HCT116 (cell line): ENCODE results near the gene RIC8B. TPM values are rescaled to one million over a fixed set of nuclear protein-coding genes. Genes with fewer than 3 reads are reported as not detected.

ENCODE experiments used
- ATAC-seq: fragments of 200-7000 bp; cut with Tn5 transposase; 2 replicates; pipeline ENCODE4 v1.9.1; 2020; ENCODE audit warnings: mild to moderate bottlenecking, moderate library complexity
- BruUV-seq: library from RNA; stranded (reverse); fragments of 400-500 nt; replicated peaks from 2 replicates; lab custom pipeline; 2021; lab: Mats Ljungman, UMichigan
- CTCF ChIA-PET: fragments of 300-600 bp; sonication (Branson Sonifier 250); formaldehyde crosslinking; loops from one replicate; lab custom pipeline; 2021; ENCODE audit warnings: antibody characterized with exemption; lab: Charles Lee
- POLR2A ChIA-PET: fragments of 300-600, 350-600 bp; sonication (Branson Sonifier 250); formaldehyde crosslinking; loops from one replicate; lab custom pipeline; 2021; ENCODE audit warnings: antibody characterized with exemption; lab: Charles Lee
- RAD21 ChIA-PET, 2 experiments: fragments of 300-600 bp; sonication (Branson Sonifier 250); formaldehyde crosslinking; loops; one replicate each; lab custom pipeline; 2023; ENCODE audit warnings: low total read pairs in 2 of 2; ENCODE audit not compliant: uncharacterized antibody in 2 of 2, unreplicated experiment in 2 of 2, low non-redundant PET in 1 of 2; lab: Charles Lee
- DNase-seq: peaks from one replicate; pipeline ENCODE4 v3.0.0-alpha.2; 2010; ENCODE audit warnings: low read depth, low spot score
- H2AFZ ChIP-seq: fragments of 200-600 bp; shearing (Covaris generic), sonication (generic); 2 replicates; pipeline ENCODE4 v1.6.1; 2017; ENCODE audit warnings: low read depth, mixed run types, mixed read lengths, antibody characterized with exemption, low read length; ENCODE audit not compliant: poor library complexity, severe bottlenecking
- H3K27ac ChIP-seq: 2 replicates; pipeline ENCODE4 v1.5.1; 2012; ENCODE audit warnings: low read depth, low read length
- H3K27me3 ChIP-seq: fragments of 200-600 bp; sonication (generic); 2 replicates; pipeline ENCODE4 v1.6.1; 2016; ENCODE audit warnings: mixed run types, low read length, mixed read lengths; ENCODE audit not compliant: insufficient read depth
- H3K36me3 ChIP-seq, 2 experiments: fragments of 200-500 bp in 1 of 2; fragments of 200-600 bp in 1 of 2; sonication (Bioruptor generic) in 1 of 2; sonication (generic) in 1 of 2; 2 replicates each; pipeline versions ENCODE4 v1.5.1 to v1.6.1; 2014 to 2016; ENCODE audit warnings: low read length in 2 of 2, inconsistent platforms in 1 of 2, mixed read lengths in 1 of 2, mixed run types in 1 of 2; ENCODE audit not compliant: insufficient read depth in 2 of 2, control insufficient read depth in 1 of 2
- H3K4me1 ChIP-seq, 2 experiments: fragments of 200-600 bp in 1 of 2; sonication (generic) in 1 of 2; 2 replicates each; pipeline versions ENCODE4 v1.5.1 to v1.6.1; 2012 to 2017; ENCODE audit warnings: low read length in 2 of 2, inconsistent platforms in 1 of 2, mild to moderate bottlenecking in 1 of 2, mixed read lengths in 1 of 2, mixed run types in 1 of 2, moderate library complexity in 1 of 2; ENCODE audit not compliant: insufficient read depth in 2 of 2, control insufficient read depth in 1 of 2
- H3K4me2 ChIP-seq: fragments of 200-600 bp; sonication (generic); 2 replicates; pipeline ENCODE4 v1.6.1; 2017; ENCODE audit warnings: mixed run types, low read length, mixed read lengths
- H3K4me3 ChIP-seq, 2 experiments: fragments of 200-600 bp in 1 of 2; sonication (generic) in 1 of 2; replicated peaks in 1 of 2; 2 replicates each; pipeline ENCODE4 v1.5.1; 2011 to 2016; ENCODE audit warnings: low read length in 2 of 2, control low read depth in 1 of 2, low read depth in 1 of 2, mild to moderate bottlenecking in 1 of 2, mixed read lengths in 1 of 2, mixed run types in 1 of 2
- H3K79me2 ChIP-seq: fragments of 200-600 bp; sonication (generic); 2 replicates; pipeline ENCODE4 v1.6.1; 2017; ENCODE audit warnings: mild to moderate bottlenecking, mixed run types, low read length, moderate library complexity, mixed read lengths; ENCODE audit not compliant: insufficient read depth
- H3K9ac ChIP-seq: fragments of 200-600 bp; sonication (generic); 2 replicates; pipeline ENCODE4 v1.6.1; 2016; ENCODE audit warnings: low read length, mixed read lengths
- H3K9me2 ChIP-seq: fragments of 200-600 bp; sonication (generic), shearing (Covaris generic); 2 replicates; pipeline ENCODE4 v1.6.1; 2017; ENCODE audit warnings: mixed run types, mild to moderate bottlenecking, moderate library complexity; ENCODE audit not compliant: insufficient read depth
- H3K9me3 ChIP-seq, 2 experiments: fragments of 200-500 bp in 1 of 2; fragments of 200-600 bp in 1 of 2; sonication (Bioruptor generic) in 1 of 2; sonication (generic) in 1 of 2; 2 replicates each; pipeline ENCODE4 v1.6.1; 2014 to 2017; ENCODE audit warnings: low read length in 2 of 2, mixed read lengths in 2 of 2, inconsistent platforms in 1 of 2, low read depth in 1 of 2, mild to moderate bottlenecking in 1 of 2, mixed run types in 1 of 2, moderate library complexity in 1 of 2; ENCODE audit not compliant: control insufficient read depth in 1 of 2, insufficient read depth in 1 of 2
- H4K20me1 ChIP-seq: fragments of 200-600 bp; sonication (generic), shearing (Covaris generic); 2 replicates; pipeline ENCODE4 v1.6.1; 2017; ENCODE audit warnings: mixed run types, mild to moderate bottlenecking, moderate library complexity; ENCODE audit not compliant: insufficient read depth
- ATF3 ChIP-seq: IDR thresholded peaks from 2 replicates; pipeline ENCODE4 v1.6.1; 2012
- CBX3 ChIP-seq: IDR thresholded peaks from 2 replicates; pipeline ENCODE4 v1.6.1; 2012; ENCODE audit warnings: low read depth
- CEBPB ChIP-seq: IDR thresholded peaks from 2 replicates; pipeline ENCODE4 v1.6.1; 2012; ENCODE audit warnings: low read depth
- CTCF ChIP-seq, 3 experiments: fragments of 200-600 bp in 1 of 3; sonication (generic) in 1 of 3; IDR thresholded peaks in 2 of 3; conservative IDR thresholded peaks in 1 of 3; 2 replicates each; pipeline ENCODE4 v1.5.1; 2012 to 2017; ENCODE audit warnings: low read depth in 2 of 3, low read length in 2 of 3, antibody characterized with exemption in 1 of 3, borderline replicate concordance in 1 of 3, control low read depth in 1 of 3, mild to moderate bottlenecking in 1 of 3, mixed read lengths in 1 of 3, mixed run types in 1 of 3, moderate library complexity in 1 of 3; ENCODE audit not compliant: insufficient read depth in 1 of 3
- ELF1 ChIP-seq: IDR thresholded peaks from 2 replicates; pipeline ENCODE4 v1.6.1; 2012; ENCODE audit warnings: low read depth, borderline replicate concordance
- EZH2 ChIP-seq: fragments of 200-600 bp; sonication (generic); IDR thresholded peaks from 2 replicates; pipeline ENCODE4 v1.6.1; 2017; ENCODE audit warnings: antibody characterized with exemption, mixed run types
- EZH2phosphoT487 ChIP-seq: fragments of 200-600 bp; IDR thresholded peaks from 2 replicates; pipeline ENCODE4 v1.6.1; 2018; ENCODE audit warnings: antibody characterized with exemption, borderline replicate concordance
- JUND ChIP-seq: IDR thresholded peaks from 2 replicates; pipeline ENCODE4 v1.6.1; 2012
- MAX ChIP-seq: IDR thresholded peaks from 2 replicates; pipeline ENCODE4 v1.6.1; 2012
- POLR2AphosphoS5 ChIP-seq: IDR thresholded peaks from 2 replicates; pipeline ENCODE4 v1.6.1; 2011; ENCODE audit warnings: mild to moderate bottlenecking, low read depth, low read length, moderate library complexity
- REST ChIP-seq: IDR thresholded peaks from 2 replicates; pipeline ENCODE4 v1.6.1; 2012; ENCODE audit warnings: low read depth
- SIN3A ChIP-seq: IDR thresholded peaks from 2 replicates; pipeline ENCODE4 v1.6.1; 2012; ENCODE audit warnings: low read depth
- SP1 ChIP-seq: IDR thresholded peaks from 2 replicates; pipeline ENCODE4 v1.6.1; 2012; ENCODE audit warnings: low read depth
- SRF ChIP-seq: IDR thresholded peaks from 2 replicates; pipeline ENCODE4 v1.6.1; 2012; ENCODE audit warnings: low read depth
- TCF7L2 ChIP-seq: IDR thresholded peaks from 2 replicates; pipeline ENCODE4 v1.7.0; 2011; ENCODE audit warnings: borderline replicate concordance, inconsistent platforms; ENCODE audit not compliant: insufficient read depth, insufficient read length; ENCODE audit errors: extremely low read depth
- YY1 ChIP-seq: IDR thresholded peaks from 2 replicates; pipeline ENCODE4 v1.6.1; 2011; ENCODE audit warnings: low read length, low read depth, moderate library complexity, mild to moderate bottlenecking; ENCODE audit not compliant: insufficient replicate concordance; ENCODE audit errors: extremely low read depth
- ZBTB33 ChIP-seq: IDR thresholded peaks from 2 replicates; pipeline ENCODE4 v1.6.1; 2011; ENCODE audit warnings: mild to moderate bottlenecking, low read length, moderate library complexity; ENCODE audit not compliant: insufficient replicate concordance; ENCODE audit errors: extremely low read depth
- ZFX ChIP-seq: fragments of 450-650 bp; IDR thresholded peaks from 2 replicates; pipeline ENCODE4 v1.6.1; 2017
- intact Hi-C: fragments of 100-400 bp; cut with micrococcal nuclease; formaldehyde crosslinking; loops from 2 replicates; pipeline ENCODE4 v1.10.0; 2022
- total RNA-seq: library from RNA; stranded (reverse); gene quantifications from one replicate; pipeline ENCODE4 v1.2.1, GENCODE V29; 2021; ENCODE audit not compliant: unreplicated experiment

RIC8B gene
- total RNA-seq, 1 experiment from 2014 or later, result 16.7 TPM

GRCh38 chr12:106745181-106745745 lies 29.2 kb upstream of the RIC8B start:
- Histone ChIP-seq H3K4me3 (no peak overlapping the region), H3K9me3 (no peaks in the 10 kb centered on the region), H3K9me2 (no peaks in the 10 kb centered on the region), H3K4me1 (no peaks in the 10 kb centered on the region), H3K27me3 (peaks cover 10% of the 10 kb centered on the region), H2AFZ (no peak overlapping the region), H3K36me3 (no peaks in the 10 kb centered on the region), H3K4me2 (no peak overlapping the region), H3K27ac (no peak overlapping the region), H4K20me1 (no peaks in the 10 kb centered on the region), H3K79me2 (no peaks in the 10 kb centered on the region), H3K9ac (no peak overlapping the region)
- DNase-seq, result no peak
- BruUV-seq, result no TSS peak
- intact Hi-C loops, result no loop called here
- ChIA-PET POLR2A (no interaction called here), CTCF (no interaction called here), RAD21 (no interaction called here)
- TF ChIP-seq SRF (no peak), JUND (no peak), CEBPB (no peak), SIN3A (no peak), YY1 (no peak), ZBTB33 (no peak), TCF7L2 (no peak), CTCF (IDR thresholded peaks at IDR 0.05 in 2 of 3, conservative IDR thresholded peaks at IDR 0.05 in 1 of 3; ENCODE audit: borderline replicate concordance in 1 of 3, insufficient read depth in 1 of 3, low read depth in 2 of 3, low read length in 2 of 3) (no peak), ATF3 (no peak), SP1 (no peak), EZH2 (no peak), ZFX (no peak), ELF1 (no peak), REST (no peak), MAX (no peak), POLR2AphosphoS5 (no peak), CBX3 (no peak), EZH2phosphoT487 (no peak)
- ATAC-seq, result no peak
